HG02678 (cell line): ENCODE data around the gene MECP2.
A peak's percentile ranks its signal among the peaks of the same experiment; 100 is the strongest.
"Not testable (repeated sequence)": the region's sequence is repeated elsewhere in the genome, so short reads cannot be mapped to it uniquely, and the experiment has no call there.

ENCODE experiments used
- ATAC-seq: cut with Tn5 transposase; IDR thresholded peaks from one replicate; pipeline ENCODE4 v1.9.1; 2021; ENCODE audit warnings: mild to moderate bottlenecking, moderate library complexity; ENCODE audit not compliant: unreplicated experiment

The MECP2 gene

DNA sequence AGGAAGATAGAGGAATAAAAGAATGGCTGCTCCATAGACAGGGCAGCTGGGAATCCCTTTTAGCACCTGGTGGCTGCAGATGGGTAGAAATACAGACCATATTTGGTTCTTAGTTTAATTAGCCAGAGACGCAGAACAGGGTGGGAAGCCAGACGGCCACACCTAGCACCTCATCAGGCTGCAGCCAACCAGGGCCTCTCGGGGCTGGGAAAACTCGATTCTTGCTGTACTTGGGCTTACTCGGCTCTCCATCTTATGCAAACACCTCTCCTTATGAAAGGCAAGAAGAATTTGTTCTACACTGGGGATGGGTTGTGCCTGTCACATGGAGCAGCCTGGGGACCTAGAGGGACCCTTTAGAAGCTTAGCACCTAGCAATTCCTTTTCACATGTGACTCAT is 97.5 kb downstream of the MECP2 start:
- ATAC-seq: no peak

DNA sequence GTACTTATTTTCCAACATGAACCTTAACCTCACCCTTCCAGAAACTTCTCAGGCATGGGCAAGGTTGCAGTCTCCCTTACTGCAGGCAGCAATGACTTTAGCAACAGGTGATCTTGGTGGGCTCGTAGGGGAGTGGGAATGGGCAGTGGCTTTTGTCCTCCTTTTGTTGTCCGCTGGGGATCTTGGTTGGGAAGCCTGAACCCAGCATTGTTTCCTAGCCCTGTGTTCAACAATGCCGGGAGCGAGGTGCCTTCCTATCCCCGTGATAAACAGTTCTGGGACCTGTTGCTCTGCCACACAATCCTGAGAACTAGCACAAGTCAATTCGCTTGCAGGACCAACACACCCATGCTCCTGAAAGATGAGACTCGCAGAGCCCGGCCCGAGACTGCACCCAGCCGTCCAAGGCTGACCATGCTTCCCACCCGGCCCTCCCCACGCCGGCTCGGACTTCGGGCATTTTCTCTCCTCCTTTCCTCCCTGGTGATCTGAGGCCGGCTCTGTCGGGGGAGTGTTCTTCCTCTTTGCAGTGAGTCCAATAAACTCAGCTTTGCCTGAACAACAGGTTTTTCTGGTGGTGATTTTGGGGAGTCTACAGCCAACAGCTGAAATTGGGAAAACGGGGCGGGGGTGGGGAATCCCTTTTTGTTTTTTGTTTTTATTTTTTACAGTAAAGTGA is 98.0 kb downstream of the MECP2 start:
- no peak for ATAC-seq

DNA sequence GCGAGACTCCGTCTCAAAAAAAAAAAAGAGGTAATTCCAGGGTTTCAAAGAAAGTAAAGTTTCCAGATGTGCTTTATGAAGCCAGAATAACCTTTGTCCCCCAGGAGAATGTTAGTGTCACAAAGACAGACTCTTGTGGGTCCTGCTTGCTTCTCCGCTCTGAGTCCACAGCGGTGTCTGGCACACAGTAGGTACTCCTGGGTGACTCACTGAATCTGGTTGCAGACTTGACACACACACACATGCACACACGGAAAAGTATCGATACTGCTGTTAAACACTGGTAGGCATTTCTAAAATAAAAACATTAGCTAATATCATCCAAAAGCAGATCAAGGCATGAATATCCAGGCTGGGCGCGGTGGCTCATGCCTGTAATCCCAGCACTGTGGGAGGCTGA is 102.0 kb downstream of the MECP2 start:
- no peak for ATAC-seq

DNA sequence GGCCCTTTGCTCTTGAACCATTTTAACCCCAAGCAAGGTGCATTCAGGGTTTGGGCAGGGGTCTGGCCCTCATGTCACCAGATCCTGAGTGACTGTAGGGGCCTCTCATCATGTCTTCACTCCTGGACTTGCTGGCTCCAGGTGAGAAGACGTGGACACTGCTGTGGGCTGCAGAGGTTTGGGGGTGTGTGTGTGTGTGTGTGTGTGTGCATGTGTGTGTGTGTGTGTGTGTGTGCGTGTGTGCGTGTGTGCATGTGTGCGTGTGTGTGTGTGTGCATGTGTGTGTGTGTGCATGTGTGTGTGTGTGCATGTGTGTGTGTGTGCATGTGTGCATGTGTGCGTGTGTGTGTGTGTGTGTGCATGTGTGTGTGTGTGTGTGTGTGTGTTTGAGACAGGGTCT is 103.1 kb downstream of the MECP2 start:
- ATAC-seq: not testable (repeated sequence)

DNA sequence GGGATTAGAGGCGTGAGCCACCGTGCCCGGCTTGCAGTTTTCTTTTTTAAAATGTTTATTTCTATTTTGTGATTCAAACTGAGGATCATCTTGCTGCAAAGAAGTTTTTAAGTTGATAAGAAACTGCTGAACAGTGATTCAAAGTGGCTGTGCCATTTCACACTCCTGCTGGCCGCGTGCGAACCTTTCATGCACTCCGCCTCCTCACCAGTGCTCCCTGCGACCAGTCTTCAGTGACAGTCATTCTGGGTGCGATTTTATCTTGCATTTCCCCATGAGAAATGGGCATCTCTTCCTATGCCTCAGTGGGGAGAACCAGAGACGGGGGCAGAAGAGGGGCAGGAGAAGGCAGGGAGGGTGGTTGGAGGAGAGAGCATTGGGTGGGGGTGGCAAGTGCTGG is 103.5 kb downstream of the MECP2 start:
- no peak for ATAC-seq

DNA sequence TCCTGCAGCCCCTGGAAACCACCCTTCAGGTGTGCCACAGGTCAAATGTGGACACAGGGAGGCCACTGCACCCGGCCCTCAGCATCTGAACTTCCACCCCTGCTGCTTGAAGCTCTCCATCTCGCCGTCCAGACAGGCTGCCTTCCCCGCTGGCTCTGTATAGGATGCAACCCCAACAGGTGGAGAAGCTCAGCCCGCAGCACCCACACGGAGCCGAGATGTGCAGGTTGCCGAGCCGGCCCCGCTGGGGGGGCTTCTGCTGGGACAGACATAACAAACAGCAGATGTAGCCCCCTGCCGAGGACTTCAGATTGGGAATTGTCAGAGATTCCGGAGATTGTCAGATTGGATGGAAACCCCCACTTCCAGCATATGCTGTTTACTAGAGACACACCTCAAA is 104.4 kb downstream of the MECP2 start:
- no peak for ATAC-seq

DNA sequence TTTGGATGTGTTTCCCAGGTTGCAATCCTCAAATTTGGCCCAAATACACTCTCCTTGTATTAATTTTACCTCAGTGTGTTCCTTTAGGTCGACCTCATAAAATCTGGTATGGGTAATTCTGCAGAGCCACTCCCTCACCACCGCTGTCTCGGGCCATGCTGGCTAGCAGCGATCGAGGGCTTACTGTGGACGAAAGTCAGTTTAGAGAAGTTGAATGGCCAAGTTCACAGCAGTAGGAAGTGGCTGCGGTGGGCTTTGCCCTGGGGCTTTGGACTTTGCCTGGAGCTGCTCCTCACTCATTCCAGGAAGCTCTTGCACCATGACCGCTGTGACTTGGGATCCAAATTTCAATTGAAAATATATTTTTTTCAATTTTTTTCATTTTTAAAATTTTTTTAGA is 105.3 kb downstream of the MECP2 start:
- no peak for ATAC-seq

DNA sequence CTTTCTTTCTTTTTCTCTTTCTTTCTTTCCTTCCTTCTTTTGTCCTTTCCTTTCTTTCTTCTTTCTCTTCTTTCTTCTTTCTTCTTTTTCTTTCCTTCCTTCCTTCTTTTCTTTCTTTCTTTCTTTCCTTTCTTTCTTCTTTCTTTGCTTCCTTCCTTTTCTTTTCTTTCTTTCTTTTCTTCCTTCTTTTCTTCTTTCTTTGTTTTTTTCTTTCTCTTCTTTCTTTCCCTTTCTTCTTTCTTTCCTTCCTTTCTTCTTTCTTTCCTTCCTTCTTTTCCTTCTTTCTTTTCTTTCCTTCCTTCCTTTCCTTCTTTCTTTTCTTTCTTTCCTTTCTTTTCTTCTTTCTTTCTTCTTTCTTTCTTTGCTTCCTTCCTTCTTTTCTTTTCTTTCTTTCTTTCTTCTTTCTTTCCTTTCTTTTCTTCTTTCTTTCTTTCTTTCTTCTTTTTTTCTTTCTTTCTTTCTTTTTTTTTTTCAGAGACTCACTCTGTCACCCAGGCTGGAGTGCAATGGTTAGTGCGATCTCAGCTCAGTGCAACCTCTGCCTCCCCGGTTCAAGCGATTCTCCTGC is 106.4 kb downstream of the MECP2 start:
- ATAC-seq: no peak

DNA sequence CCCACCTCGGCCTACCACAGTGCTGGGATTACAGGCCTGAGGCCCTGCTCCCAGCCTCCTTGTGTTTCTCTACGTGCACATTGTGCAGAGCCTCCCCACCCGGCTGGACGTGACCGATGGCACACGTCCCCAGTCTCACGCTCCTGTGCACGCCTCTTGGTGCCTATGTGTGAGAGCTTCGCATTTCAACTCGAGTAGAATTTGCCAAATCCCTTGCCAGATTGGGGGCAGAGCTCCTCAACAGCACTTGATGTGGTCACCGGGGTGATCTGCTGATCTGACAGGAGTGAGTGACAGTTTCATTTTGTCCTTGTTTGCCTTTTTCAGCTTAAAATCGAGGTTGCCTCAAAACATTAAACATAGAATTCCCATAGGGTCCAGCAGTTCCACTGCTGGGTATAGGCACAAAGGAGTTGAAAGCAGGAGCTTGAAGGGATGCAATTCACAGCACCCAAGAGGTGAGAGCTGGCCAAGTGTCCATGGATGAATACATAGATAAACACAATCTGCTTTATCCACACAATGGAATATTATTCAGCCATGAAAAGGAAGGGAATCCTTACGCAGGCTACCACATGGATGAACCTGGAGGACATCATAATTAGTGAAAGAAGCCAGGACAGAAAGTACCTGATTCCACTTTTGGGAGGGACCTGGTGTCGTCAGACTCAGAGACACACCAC is 107.4 kb downstream of the MECP2 start:
- ATAC-seq: no peak

DNA sequence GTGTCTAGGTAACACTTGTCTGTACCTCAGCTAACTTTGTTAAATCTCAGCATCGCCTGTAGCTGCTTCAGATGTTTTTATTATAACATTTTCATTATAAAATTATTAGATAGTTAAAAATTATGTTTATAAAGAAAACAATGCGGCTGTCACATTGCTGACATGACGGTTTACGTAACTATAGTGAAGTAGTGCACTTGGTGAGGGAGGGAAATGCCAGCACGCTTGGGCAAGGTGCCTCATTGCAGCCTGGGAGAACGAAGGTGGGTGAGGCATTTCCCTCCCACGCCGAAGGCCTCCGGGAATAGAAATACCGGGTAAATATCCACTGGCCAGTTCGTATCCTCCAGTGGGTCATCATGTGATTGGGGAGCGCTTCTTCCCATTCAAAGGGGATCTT is 109.0 kb downstream of the MECP2 start:
- no peak for ATAC-seq

DNA sequence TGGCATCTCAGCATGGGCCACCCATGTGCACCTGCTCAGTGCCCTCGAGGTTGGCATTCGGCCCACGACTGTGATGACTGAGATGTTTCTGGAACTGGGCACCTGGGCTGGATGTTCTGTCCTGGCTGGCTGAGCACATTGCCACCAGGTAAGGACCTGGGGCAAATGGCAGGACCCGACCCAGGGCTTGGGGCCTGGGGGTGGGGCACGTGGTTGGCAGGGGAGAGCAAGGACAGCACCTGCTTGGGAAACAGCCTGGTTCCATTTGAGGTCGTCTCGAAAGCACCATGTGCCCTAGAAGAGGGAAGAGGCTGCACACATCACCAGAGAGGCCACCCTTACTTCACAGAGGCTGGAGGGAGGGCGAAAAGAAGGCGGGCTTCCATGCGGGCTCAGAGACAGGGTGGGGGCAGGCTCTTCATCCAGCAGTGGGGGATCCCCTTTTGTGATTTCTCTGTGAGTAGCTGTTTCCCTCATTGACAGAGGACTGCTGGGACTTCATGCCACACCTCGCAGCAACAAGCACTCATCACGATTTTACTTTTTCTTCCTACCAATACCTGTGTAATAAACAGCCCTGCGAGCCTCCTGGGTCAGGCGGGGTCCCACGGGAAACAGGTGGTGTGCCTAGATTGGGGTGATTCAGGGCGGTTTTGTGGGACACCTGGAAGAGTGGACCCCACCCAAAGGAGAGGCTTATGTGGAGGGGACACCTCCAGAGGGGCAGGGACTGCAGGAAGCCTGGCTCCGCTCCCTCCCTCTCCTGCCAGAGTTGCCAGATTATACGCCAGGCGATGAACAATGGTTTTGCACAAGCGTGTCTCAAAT is 113.0 kb downstream of the MECP2 start:
- peak; percentile 41 for ATAC-seq

DNA sequence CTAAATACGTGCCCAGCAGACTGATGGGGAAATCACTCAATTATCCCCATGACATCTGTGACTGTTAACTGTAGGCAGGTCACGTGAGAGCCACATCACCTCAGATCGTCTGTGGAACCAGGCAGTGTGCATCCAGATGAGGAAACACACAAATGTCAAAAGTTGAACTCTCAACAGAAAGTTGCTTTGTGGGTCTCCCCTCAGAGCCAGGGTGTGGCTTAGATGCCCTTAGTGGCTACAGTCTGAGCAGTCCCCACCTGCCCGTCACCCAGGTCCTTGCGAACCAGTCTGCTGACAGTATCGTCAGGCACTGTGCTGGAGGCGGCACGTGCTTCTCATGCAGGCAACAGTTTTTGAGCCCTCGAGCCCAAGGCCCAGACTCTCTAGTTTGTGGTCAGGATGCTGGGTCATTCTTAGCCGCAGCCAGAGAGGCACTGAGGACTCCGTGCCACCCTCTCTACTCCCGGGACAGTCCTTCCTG is 114.2 kb downstream of the MECP2 start:
- no peak for ATAC-seq

DNA sequence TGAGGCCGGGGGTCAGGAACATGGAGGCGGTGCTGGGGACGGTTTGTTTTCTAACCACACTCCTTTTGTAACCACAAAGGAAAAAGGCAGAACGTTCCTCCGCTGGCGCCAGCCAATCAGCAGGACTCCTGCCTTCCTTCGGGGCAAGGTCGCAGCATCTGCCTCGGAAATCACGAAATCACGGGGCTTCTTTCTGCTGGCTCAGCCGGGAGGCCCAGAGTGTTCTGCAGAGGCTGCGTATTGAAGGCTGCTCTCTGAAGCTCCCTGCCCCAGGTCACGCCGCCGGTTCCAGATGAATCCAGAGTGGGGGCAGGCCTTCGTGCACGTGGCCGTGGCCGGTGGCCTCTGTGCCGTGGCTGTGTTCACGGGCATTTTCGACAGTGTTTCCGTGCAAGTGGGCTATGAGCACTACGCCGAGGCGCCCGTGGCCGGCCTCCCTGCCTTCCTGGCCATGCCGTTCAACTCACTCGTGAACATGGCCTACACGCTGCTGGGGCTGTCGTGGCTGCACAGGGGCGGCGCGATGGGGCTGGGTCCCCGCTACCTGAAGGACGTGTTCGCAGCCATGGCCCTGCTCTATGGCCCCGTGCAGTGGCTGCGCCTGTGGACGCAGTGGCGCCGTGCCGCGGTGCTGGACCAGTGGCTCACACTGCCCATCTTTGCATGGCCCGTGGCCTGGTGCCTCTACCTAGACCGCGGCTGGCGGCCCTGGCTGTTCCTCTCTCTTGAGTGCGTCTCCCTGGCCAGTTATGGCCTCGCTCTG is 115.6 kb downstream of the MECP2 start:
- ATAC-seq: no peak

DNA sequence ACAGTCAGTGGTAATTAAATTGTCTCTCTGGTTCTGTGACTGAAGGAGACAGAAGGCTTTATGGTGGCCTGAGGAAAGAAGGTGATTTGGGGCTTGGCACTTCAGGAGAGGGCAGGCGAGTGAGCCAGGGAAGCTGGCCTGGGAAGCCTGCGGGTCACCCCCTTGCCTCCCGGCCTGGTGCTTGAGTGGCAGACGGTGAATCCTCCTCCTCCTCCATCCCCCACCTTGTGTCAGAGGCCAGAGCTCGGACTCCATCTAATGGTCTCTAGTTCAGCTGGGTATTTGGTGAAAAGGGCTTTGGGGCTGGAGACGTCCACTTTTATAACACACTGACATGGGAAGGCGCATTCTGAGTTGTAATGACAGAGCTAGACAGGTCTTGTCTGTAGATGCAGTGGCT is 116.3 kb downstream of the MECP2 start:
- ATAC-seq: no peak

DNA sequence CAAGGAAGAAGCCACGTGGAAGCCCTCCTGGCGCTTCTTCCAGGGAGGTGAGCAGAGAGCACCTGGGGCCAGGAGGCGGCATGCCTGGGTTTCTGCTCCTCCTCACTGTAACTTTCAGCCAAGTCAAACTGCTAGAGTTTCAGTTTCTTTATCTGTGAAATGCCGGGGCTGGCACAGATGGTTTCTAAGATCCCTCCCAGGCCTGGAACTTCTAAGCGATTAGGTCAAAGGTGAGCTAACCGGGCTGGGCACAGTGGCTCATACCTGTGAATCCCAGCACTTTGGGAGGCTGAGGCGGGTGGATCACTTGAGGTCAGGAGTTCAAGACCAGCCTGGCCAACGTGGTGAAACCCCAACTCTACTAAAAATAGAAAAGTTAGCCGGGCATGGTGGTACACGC is 117.1 kb downstream of the MECP2 start:
- ATAC-seq: peak; percentile 39

DNA sequence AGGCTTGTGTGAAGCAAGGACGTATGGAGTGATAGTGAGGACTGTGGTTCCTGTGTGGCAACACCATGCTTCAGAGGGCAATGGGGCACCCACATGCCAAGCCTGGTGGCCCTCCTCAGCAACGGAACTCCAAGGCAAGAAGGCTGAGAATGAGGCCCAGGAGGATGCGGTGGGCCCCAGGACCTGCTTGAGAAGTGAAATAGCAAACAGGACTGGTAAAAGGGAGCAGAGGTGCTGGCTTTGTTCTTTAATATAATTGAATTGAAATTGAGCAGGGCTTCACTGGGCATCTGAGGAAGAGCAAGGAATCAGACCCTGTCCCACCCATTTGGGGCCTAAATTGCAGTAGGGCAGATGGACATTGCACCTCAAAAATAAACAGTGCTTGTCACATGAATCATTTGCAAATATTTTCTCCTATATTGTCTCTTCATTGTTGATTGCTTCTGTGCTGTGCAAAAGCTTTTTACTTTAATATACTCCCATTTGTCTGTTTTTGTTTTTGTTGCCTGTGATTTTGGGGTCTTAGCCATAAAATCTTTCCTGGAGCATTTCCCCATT is 122.7 kb downstream of the MECP2 start:
- ATAC-seq: no peak

DNA sequence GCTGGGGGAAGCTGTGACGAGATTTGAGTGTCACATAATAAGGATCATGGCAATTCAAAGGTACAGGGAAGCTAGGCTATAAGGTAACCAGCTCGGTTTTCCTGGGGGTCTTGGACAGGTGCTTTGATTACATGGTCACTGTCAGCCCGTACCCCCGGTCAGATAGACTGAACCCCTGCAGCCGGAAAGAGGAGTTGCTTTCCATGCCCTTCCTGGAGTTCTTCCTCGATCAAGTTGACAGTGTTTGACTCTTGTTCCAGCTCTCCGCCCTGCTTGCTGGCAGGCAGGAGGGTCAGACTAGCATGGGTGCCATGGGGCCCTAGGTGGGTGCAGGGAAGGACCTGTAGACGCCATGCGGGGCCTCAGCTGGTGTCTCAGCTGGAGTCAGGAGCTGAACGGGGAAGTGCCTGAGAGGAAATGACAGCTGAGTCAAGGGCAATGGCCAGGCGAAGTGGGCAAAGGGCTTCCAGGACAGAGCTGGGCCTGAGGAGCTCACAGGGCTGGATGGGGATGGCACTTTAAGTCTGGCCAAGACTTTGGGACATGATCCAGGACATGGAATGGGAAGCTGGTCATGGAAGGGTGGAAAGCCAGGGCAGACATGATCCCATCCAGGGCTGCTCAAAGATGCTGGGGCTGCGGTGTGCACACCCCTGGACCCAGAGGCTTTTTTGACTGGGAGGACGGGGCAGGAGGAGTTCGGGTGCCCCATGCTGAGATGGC is 123.4 kb downstream of the MECP2 start:
- no peak for ATAC-seq

DNA sequence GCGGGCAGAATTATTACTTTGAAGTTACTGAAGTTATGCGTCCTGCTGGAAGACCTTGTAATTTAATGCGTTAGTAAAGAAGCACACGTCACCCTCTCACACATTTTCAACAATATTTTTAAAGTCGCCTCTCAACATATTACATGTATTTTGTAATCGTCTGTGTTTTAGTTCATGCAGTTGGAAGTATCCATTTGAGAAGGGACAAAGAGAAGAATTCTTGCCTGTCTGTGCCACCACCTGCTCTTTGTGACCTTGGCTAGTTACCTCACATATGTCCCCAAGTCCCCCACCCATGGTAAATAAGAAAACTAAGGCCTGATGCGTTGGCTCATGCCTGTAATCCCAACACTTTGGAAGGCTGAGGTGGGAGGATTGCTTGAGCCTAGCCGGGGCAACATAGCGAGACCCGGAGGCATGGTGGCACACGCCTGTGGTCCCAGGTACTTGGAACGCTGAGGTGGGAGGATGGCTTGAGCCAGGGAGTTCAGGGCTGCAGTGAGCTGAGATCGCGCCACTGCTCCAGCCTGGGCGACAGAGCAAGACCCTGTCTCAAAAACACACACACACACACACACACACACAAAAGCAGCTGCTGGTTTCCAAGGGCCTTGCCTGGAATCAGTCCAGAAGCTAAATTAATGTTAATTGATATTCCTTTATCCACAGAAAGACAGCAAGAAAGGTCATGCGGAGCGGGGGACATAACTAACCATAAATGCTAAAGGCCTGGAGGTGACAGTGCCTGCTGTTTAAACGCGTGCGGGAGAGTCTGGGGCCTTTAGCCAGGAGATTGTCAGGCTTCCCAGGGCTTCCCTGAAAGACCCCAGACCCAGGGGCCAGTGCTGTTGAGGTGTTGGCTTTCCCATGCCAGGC is 124.2 kb downstream of the MECP2 start:
- no peak for ATAC-seq
